ENCODE measurements around the gene PSMB7.

DNA sequence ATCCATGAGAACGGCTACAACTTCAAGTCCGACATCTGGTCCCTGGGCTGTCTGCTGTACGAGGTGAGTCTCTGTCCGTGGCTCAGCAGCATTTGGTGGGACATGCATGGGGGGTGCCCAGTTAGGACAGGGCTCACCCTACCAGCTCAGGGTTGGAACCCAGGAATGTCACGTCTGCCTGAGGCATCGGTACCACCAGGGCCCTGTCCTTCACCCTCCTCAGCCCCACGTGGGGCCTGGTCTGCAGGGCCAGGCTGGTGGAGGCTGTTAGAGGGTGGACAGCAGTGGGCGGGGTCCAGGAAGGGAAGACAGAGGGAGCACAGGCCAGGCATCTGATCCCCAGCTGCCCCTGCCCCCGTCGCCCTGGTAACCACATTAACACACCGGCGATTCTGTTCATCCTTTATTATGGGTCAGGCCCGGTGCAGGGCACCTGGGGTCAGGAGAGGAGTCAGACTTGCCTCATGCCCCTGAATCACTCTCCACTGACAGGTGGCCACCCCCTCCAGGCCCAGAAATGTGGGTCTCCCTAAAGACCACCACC is 75.6 kb downstream of the PSMB7 start:
- TF ChIP-seq, protein P1, sequence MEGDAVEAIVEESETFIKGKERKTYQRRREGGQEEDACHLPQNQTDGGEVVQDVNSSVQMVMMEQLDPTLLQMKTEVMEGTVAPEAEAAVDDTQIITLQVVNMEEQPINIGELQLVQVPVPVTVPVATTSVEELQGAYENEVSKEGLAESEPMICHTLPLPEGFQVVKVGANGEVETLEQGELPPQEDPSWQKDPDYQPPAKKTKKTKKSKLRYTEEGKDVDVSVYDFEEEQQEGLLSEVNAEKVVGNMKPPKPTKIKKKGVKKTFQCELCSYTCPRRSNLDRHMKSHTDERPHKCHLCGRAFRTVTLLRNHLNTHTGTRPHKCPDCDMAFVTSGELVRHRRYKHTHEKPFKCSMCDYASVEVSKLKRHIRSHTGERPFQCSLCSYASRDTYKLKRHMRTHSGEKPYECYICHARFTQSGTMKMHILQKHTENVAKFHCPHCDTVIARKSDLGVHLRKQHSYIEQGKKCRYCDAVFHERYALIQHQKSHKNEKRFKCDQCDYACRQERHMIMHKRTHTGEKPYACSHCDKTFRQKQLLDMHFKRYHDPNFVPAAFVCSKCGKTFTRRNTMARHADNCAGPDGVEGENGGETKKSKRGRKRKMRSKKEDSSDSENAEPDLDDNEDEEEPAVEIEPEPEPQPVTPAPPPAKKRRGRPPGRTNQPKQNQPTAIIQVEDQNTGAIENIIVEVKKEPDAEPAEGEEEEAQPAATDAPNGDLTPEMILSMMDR (IDR thresholded peaks at IDR 0.05; ENCODE audit: low read depth, low read length), result no peak
- no peak for TF ChIP-seq POLR2A (IDR thresholded peaks at IDR 0.05; ENCODE audit: extremely low read depth, insufficient read length)
- TF ChIP-seq, protein P2, sequence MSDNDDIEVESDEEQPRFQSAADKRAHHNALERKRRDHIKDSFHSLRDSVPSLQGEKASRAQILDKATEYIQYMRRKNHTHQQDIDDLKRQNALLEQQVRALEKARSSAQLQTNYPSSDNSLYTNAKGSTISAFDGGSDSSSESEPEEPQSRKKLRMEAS (IDR thresholded peaks at IDR 0.05; ENCODE audit: low read depth, low read length), result no peak

All from NB4 (cell line).